Colon (tissue), 2 donors: ENCODE results near the gene FBLN5.

ENCODE experiments used
- FAIRE-seq: peaks from 2 replicates; lab custom pipeline; 2012; peaks lifted over from hg19 to GRCh38; lab: Jason Lieb, UNC
- donor health status: control.
- donor health status: control.

FBLN5 gene

GRCh38 chr14:91946622-91947474 lies 646 bp downstream of the FBLN5 start:
- FAIRE-seq, result no peak

- FAIRE-seq, result no peak
Observed at GRCh38 chr14:91945751-91946621, 1.5 kb downstream of the FBLN5 start.

- FAIRE-seq, result no peak
Observed at GRCh38 chr14:91942946-91943345, 4.5 kb downstream of the FBLN5 start.

GRCh38 chr14:91942128-91942527 lies 5.4 kb downstream of the FBLN5 start:
- no peak for FAIRE-seq

- no peak for FAIRE-seq
Observed at GRCh38 chr14:91940209-91940608, 7.3 kb downstream of the FBLN5 start.

- FAIRE-seq, result no peak
Observed at GRCh38 chr14:91935586-91935985, 11.9 kb downstream of the FBLN5 start.

GRCh38 chr14:91934554-91935285 lies 12.8 kb downstream of the FBLN5 start:
- no peak for FAIRE-seq

GRCh38 chr14:91931478-91932088 lies 15.9 kb downstream of the FBLN5 start:
- FAIRE-seq, result no peak

GRCh38 chr14:91929700-91930099 lies 17.8 kb downstream of the FBLN5 start:
- FAIRE-seq, result no peak

GRCh38 chr14:91927800-91928199 lies 19.7 kb downstream of the FBLN5 start:
- no peak for FAIRE-seq

GRCh38 chr14:91927191-91927590 lies 20.3 kb downstream of the FBLN5 start:
- FAIRE-seq, result no peak

GRCh38 chr14:91926131-91926890 lies 21.2 kb downstream of the FBLN5 start:
- FAIRE-seq, result no peak

- no peak for FAIRE-seq
Observed at GRCh38 chr14:91925727-91926121, 21.8 kb downstream of the FBLN5 start.

GRCh38 chr14:91925001-91925726 lies 22.3 kb downstream of the FBLN5 start:
- FAIRE-seq, result no peak

GRCh38 chr14:91920526-91920925 lies 27.0 kb downstream of the FBLN5 start:
- no peak for FAIRE-seq

GRCh38 chr14:91919814-91920213 lies 27.7 kb downstream of the FBLN5 start:
- no peak for FAIRE-seq

GRCh38 chr14:91918186-91918883 lies 29.2 kb downstream of the FBLN5 start:
- no peak for FAIRE-seq

- FAIRE-seq, result no peak
Observed at GRCh38 chr14:91912035-91912434, 35.5 kb downstream of the FBLN5 start.

GRCh38 chr14:91911474-91912032 lies 35.9 kb downstream of the FBLN5 start:
- no peak for FAIRE-seq

GRCh38 chr14:91910196-91910595 lies 37.3 kb downstream of the FBLN5 start:
- no peak for FAIRE-seq
